RCC 7860 (cell line): Measurements from ENCODE around the gene ATF3.
A peak's percentile ranks its signal among the peaks of the same experiment; 100 is the strongest.
"Not testable (repeated sequence)": the region's sequence is repeated elsewhere in the genome, so short reads cannot be mapped to it uniquely, and the experiment has no call there.

Experiments
- DNase-seq: peaks from one replicate; pipeline ENCODE4 v3.0.0-alpha.2; 2015; ENCODE audit warnings: low spot score
- FAIRE-seq: peaks from 2 replicates; lab custom pipeline; 2012; peaks lifted over from hg19 to GRCh38; lab: Jason Lieb, UNC

The ATF3 gene

DNA sequence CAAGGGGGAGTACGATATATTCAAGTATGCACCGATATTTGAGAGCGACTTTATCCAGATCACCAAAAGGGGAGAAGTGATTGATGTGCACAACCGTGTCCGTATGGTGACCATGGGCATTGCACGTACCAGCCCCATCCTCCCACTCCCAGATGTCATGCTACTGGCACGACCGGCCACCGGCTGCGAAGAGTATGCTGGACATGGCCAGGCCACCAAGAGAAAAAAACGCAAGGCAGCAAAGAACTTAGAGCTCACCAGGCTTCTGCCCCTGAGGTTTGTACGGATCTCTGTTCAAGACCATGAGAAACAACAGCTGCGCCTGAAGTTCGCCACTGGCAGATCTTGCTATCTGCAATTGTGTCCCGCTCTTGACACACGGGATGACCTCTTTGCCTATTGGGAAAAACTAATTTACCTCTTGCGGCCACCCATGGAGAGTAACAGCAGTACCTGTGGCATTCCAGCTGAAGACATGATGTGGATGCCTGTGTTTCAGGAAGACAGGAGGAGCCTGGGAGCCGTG, 16.5 kb downstream of the ATF3 start:
- no peak for DNase-seq
- no peak for FAIRE-seq

DNA sequence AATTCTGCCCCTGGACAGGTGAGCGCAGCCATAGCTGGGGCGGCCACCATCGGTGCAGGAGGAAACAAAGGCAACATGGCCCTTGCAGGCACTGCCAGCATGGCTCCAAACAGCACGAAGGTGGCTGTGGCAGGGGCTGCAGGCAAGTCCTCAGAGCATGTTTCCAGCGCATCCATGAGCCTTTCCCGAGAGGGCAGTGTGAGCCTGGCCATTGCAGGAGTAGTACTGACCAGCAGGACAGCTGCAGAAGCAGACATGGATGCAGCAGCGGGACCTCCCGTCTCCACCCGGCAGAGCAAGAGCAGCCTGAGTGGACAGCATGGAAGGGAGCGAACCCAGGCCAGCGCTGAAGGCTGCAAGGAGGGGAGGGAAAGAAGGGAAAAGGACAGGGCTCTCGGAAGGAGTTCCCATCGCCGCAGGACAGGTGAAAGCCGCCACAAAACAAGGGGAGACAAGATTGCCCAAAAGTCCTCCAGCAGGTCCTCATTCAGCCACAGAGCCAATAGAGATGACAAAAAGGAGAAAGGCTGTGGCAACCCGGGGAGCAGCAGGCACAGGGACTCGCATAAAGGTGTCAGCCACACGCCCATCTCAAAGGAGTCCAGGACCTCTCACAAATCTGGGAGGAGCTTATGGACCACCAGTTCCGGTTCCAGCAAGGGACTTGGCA, 17.4 kb downstream of the ATF3 start:
- DNase-seq = no peak
- FAIRE-seq = no peak

DNA sequence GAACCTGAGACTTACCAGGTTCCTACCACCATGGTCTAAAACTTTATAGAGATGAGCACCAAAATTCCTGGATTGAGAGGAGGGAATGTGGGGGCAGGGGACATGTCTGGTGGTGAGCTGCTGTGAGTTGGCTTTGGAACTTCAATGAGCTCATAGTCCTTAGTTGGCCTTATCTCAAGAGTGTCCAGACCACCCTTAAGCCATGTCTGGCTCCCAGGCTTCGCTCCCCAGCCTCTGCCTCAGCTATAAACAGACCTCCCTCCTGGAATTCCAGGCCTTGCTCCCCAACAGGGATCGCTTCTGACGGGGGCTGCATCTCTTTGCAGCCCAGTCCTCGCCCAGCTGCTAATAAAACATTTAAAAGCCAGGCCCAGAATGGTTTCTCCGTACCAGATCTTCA, 19.5 kb downstream of the ATF3 start:
- DNase-seq (no peak), FAIRE-seq (no peak)

DNA sequence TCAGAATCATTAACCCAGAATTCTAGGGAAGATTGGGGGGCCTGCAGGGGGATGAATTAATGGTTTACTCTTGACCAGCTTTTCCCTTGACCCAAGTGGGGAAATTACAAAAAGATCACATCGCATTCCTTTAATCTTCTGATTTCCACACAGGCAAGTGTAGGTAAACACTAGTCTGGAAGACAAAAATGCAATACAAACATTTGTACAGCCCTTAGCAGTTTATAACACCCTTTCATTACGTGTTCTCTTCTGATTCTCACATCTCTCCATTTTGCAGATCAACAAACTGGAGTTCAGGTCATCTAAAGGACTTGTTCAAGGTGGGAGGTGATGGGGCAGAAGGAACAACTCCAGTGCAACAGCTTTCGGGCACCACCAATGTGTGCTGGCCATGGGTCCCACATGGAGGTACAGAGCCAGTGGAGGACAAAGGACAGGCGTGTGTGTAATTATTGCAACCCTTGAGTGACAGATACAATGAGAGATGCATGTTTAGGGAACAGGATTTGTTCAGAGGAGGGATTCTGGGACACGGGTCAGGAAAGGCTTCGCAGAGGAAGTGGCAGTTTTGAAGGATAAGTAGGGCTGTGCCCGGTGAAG, 20.4 kb downstream of the ATF3 start:
- FAIRE-seq (no peak), DNase-seq (no peak)

DNA sequence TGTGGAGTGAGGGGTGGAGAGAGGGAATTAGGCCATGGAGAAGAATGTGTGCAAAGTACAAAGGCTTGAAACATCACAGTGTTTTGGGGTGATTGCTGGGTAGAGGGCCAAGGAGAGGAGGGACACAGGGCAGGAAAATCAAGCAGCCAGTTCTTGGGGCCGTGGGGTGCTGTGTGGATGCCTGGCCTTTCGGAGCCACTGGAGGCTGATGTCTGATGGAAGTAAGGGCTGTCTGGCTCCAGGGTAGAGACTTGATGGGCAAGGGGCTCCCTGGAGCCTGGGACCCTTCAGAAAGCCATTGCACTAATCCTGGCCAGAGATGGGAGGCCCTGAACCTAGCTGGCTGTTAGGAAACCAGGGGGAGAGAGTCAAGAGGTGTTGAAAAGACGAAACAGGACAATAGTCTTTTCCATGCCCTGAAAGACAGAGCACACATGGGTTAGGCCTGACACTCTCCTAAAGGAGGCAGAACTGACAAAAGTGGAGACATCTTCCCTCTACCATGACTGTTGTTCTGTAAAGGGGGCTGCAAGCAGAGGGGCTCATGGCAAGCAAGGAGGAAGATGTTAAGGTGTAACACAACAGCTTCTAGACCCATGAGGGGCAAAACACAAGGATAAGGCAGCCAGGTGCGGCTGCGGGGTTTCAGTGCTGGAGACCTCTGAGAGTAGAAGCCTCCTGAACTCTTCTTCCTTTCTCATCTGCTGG, 21.0 kb downstream of the ATF3 start:
- DNase-seq (no peak), FAIRE-seq (no peak)

DNA sequence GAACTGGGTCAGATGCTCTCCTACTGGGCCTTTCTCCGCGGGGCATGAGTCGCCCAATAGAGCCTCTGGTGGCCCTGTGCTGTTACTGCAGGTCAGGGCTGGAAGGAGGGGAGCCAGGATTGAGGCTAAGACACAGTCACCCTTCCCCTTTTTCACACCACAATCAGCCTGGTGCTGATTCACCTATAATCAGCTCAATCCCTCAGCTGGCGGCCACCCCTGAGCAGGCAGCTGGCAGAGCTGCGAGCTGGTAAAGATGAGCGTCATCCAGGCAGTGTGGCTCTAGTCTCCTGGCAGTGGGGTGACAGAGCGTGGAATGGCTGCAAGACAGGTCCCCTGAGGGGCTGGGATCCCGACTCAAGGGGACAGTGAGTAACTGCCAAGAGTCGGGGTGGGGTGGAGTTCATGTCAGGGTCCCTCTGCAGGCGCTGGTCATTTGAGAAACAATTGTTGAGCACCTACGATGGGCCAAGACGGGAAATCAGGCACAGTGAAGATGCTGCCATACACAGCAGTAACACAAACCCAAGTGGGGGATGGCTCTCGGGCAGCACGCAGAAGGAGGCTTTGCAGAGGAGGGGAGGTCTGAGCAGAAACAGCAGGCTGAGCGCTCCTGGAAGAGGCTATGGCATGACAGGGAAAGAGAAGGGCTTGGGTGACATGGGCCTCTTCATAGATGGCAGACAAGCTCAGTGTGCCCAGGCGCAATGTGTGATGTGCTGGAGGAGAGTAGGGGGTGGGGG, 21.8 kb downstream of the ATF3 start:
- FAIRE-seq (no peak), DNase-seq (peak; percentile 41)

DNA sequence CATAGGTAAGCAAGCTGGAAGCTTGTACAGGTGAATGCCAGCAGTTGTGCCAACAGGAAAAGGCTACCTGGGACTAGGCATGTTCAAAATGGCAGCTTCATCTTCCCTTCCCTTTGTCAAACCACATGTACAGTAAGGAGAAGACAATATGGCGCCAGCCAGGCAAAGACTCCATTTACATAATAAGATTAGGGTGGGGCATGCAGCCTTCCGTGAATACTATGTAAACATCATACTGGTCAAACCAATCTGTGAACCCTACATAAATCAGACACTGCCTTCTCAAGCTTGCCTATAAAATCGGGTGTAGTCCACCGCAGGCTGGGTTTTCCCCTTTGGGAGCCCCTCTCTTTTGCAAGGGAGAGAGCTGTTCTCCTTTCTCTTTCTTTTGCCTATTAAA, 24.6 kb downstream of the ATF3 start:
- FAIRE-seq (no peak), DNase-seq (no peak)

DNA sequence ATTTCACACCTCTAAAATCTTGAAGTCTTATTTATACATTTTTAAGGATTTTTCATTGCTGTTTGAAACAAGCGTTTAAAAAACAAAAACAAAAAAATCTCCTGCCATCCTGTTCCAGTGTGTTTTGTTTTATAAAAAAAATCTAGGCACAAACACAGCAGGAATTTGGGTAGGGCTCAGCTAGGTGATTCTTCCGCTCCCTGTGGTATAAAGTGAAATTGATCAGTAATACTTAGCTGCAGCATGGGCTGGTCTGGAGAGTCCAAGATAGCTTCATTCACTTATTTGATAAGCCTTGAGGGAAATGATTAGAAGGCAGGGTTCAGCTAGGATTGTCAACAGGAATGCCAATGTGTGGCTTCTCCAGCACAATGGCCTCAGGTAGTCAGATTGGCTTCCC, 25.7 kb downstream of the ATF3 start:
- FAIRE-seq (no peak), DNase-seq (no peak)

DNA sequence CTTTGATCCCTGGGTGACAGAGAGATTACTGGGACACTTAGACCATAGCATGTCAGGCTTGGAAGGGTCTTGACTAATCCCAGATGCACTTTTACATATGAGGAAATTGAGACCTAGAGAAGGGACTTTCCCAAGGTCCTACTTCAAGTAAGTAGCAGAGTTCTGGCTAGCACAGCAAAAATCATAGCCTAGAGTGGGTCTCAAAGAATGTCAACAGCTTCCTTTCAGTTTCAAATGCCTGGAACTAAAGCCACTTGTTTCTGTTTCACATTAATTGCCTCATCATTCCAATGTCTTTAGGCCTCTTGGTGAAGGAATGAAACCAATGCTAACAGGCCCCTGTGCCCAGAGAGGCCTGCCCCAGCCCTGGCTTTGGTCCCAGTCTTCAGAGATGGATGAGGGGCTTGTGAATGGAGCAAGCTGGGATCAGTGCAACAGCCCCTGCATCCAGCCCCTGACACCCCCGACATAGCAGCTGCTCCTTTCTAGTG, 26.6 kb downstream of the ATF3 start:
- peak; percentile 64 for DNase-seq

DNA sequence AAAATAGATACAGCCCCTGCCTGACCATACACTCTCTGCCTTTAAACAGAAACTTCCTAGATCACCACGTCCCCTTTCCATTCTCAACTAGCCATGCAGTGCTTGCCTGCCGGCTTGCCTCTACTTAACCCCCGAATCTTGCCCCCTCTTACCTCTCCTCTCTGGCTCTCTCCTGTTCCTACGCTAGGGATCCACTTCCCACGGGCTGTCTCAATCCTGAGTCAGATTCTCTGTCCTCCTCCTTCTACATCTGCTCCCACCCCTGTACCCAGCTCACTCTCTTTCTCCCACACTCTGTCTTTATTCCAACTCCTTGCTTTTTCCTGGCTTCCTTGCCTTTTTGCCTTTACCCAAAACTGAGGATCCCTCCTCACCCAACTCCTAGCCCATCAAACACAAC, 29.3 kb downstream of the ATF3 start:
- FAIRE-seq (no peak), DNase-seq (no peak)

More for the DNA sequence above, 26.6 kb downstream of the ATF3 start:
- no peak for FAIRE-seq

DNA sequence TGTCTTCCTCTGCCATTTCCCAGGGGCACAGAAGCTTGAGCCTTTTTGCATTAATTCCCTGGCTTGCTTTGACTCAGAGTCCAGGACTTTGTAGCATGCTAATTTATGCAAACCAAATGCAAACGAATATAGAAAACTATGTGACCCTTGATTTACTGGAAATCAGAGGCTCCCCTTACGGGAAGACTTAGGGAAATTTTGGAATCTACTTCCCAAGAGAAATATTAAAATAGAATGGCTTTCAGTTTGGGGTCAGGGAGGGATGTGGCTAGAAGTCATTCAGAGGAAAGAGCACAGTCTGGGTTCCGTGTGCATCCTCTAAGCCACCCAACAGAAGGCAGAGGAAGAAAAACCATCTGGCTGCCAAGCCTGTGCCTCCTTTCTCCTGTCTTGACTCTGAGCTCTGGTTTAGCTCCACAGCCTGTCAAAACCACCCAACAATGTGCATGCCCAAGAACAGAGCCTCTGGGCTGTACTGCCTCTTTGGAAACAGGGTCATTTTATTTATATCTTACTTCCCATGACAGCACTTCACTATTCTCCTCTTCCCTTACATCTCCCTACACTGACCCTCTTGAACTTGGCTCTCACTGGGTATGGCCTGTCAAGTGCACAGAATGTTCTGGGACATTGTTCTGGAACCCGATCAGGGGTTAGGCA, 30.1 kb downstream of the ATF3 start:
- no peak for FAIRE-seq
- DNase-seq = no peak

DNA sequence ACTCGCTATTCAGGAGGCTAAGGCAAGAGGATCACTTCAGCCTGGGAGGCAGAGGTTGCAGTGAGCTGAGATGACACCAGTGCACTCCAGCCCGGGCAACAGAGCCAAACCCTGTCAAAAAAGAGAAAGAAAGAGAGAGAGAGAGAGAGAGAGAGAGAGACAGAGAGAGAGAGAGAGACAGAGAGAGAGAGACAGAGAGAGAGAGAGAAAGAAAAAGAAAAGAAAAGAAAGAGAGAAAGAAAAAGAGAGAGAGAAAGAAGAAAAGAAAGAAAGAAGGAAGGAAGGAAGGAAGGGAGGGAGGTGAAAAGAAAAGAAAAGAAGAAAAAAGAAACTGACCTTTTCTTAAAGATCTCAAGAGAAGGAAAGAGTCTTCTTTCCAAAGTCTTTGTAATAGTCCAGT, 31.0 kb downstream of the ATF3 start:
- DNase-seq, FAIRE-seq: not testable (repeated sequence)

DNA sequence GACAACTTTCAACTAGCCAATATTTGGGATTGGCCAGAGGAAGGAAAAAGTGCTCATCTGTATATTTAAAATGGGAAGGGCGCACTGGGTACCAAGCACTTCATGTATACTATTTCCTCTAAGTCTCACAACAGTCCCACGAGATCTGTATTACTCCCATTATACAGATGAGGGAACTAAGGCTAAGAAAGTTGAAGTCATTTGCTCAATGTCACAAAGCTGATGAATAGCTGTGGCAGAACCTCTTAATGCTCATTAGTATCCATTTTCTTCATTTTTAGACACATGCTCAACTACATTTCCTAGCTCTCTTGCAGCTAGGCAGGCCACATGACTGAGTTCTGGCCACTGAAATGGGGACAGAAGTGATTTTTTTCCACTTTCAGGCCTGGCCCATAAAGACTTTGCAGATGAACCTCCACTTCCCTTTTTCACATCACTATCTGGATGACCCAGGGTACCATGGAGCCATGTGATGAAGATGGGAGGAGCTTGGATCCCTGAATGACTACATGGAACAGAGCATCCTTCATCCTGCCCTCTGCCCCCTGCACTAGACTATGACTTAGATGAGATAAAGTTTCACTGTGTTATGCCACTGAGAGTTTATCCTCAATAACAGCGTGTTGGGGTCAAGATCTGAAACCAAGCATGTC, 31.8 kb downstream of the ATF3 start:
- DNase-seq (no peak), FAIRE-seq (no peak)

DNA sequence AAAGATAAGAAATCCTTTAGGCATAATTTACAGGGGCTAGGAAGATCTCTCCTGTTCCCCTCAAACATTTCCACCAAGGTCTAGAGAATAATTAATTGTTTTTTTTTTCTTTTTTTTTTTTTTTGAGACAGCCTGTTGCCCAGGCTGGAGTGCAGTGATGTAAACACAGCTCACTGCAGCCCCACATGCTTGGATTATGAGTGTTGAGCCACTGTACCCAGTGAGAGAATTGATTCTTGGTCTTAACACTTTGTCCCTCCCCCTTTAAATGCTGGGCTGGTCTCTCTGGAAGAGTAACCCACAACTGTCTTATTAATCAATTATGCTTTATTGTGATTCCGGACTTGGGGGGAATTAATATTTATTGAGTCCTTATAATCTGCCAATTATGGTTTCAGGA, 33.4 kb downstream of the ATF3 start:
- FAIRE-seq = no peak
- DNase-seq = no peak

DNA sequence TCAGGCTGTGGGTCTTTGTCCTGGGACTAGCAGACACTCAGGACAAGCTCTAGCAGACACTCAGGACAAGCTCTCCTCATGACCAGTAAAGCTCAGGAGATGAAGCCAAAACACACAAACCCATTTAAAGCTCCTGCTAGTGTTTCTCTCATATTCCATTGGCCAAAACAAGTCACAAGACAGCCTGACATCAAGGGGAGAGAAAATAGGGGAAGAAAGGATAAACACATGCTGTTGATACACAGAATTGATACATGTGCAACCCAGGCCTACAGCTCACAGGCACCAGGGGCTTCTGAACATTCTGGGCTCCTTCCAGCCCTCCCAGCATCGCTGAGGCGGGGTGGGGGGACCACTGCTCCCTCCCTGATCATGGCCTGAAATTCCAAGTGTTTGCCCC, 35.3 kb downstream of the ATF3 start:
- DNase-seq = no peak
- no peak for FAIRE-seq

DNA sequence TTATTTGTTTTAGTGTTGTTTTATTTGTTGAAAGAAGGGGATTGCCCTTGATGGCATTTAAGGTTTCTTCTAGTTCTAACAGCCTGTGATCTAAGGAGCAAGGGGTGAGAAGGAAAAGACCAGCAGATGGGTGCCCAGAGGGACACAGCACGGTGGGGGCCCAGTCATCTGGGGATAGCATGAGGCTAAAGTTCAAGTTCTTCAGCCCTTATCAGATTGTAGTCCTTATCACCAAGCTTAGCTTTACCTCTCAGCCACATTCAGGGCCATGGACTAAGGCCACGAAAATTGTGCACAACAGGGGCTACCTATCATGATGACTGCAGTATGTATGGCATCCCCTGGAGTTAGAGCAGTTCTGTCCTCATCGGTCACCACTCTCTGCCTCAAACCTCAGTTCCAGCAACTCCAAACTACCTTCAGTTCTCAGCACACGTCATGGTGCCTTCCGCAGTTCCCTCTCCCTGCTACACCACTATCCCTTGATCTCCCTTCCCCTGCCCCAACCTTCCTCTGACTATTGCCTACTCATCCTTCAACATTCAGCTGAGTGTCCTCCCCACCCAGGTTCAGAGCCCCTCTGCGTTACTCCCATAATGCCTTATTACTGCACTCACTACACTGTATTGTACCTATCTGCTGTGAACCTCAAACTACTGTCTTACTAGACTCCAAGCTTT, 36.4 kb downstream of the ATF3 start:
- FAIRE-seq (no peak), DNase-seq (no peak)

DNA sequence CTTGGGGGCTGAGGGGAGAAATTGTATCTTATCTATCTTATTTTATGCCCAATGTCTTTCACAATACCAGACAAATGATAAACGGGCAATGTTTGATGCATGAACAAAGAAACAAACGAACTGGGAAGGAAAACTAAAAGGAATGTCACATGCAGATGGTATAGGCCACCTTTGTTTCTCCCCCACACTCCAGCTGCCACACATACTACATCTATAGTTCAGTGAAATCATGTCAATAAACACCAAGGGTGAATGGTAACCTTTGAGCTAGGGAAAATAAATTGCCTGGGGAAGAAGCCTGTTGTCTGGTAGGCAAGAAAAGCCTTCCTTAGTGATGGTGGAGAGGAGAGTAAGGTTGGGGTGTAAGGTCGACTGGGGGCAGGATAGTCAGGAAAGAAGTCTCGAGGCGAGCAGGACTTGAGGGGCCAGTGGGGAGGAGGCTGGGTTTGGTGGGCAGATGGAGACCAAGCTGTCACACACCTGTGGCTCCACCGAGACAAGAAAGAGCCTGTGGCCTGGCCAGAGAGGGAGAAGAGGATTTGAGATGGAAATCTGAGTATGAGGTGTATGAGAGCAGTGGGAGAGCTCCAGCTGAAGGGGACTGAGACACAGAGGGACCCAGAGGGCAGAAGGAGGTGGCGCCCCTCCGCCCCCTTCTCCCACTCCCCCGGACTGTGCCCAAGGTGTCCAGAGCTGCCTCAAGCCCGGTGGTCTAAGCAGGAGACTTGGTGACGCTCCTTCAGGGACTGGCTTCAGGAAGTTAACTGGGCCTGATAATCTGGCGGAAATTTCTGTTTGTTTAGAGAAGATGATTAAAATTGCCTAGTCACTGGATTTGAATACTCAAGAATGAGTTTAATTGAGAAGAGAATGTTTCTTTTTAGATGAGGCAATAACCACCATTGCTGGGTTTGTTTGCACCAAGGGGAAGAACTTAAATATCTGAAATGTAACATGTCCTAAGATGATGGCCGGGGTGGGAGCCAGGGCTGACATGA, 37.3 kb downstream of the ATF3 start:
- DNase-seq (no peak), FAIRE-seq (no peak)

DNA sequence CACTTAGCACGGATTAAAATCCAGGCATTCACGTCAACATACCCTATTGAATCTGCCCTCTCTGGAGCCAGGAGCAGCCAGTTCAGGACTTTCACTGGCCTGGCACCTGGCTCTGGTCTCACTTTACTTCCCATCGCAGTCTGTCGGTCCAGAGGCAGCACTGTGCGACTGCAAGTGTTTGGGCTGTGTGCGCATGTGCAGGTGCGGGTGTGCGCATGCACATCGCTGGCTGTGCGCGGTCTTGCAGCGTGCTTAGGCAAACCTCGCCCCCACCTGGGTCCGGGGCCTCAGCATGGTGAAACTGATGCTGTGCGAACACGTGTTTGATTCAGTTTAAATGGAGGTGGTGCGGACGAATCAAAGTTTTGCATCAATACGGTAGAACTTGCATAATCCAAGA, 38.0 kb downstream of the ATF3 start:
- DNase-seq (no peak), FAIRE-seq (no peak)
